HG02852 (cell line): ENCODE results near the gene SGPL1.
A peak's percentile ranks its signal among the peaks of the same experiment; 100 is the strongest.

Experiments
- ATAC-seq: cut with Tn5 transposase; IDR thresholded peaks from one replicate; pipeline ENCODE4 v1.9.1; 2021; ENCODE audit warnings: mild to moderate bottlenecking, moderate library complexity; ENCODE audit not compliant: unreplicated experiment

The SGPL1 gene

GRCh38 chr10:70879207-70879606 lies 63.5 kb downstream of the SGPL1 start:
- ATAC-seq = no peak

- ATAC-seq = no peak
These were observed 64.4 kb downstream of the SGPL1 start for GRCh38 chr10:70880077-70880534.

- no peak for ATAC-seq
These were observed 69.0 kb downstream of the SGPL1 start for GRCh38 chr10:70884741-70885140.

- ATAC-seq = no peak
These were observed 69.7 kb downstream of the SGPL1 start for GRCh38 chr10:70885481-70885880.

- ATAC-seq = no peak
These were observed 70.5 kb downstream of the SGPL1 start for GRCh38 chr10:70885931-70886903.

GRCh38 chr10:70886921-70887665 lies 71.3 kb downstream of the SGPL1 start:
- no peak for ATAC-seq

GRCh38 chr10:70887804-70888800 lies 72.4 kb downstream of the SGPL1 start, which contains the start of gene PCBD1:
Gene PCBD1, minus strand, starts transcription at chr10:70888565. Its CDS starts 32 bp downstream, at chr10:70888533.
- ATAC-seq = peak; percentile 85

- ATAC-seq = no peak
These were observed 73.5 kb downstream of the SGPL1 start for GRCh38 chr10:70889291-70889690.

GRCh38 chr10:70890917-70891431 lies 75.2 kb downstream of the SGPL1 start:
- no peak for ATAC-seq

GRCh38 chr10:70891627-70892026 lies 75.9 kb downstream of the SGPL1 start:
- ATAC-seq = no peak

GRCh38 chr10:70892631-70893030 lies 76.9 kb downstream of the SGPL1 start:
- ATAC-seq = no peak

- ATAC-seq = no peak
These were observed 77.7 kb downstream of the SGPL1 start for GRCh38 chr10:70893227-70894006.

- ATAC-seq = no peak
These were observed 78.7 kb downstream of the SGPL1 start for GRCh38 chr10:70894416-70894815.

- ATAC-seq = no peak
These were observed 80.8 kb downstream of the SGPL1 start for GRCh38 chr10:70896551-70896950.

- no peak for ATAC-seq
These were observed 82.9 kb downstream of the SGPL1 start for GRCh38 chr10:70898687-70899086.

- ATAC-seq = no peak
These were observed 83.3 kb downstream of the SGPL1 start for GRCh38 chr10:70899096-70899495.

- no peak for ATAC-seq
These were observed 85.6 kb downstream of the SGPL1 start for GRCh38 chr10:70901276-70901878.

- ATAC-seq = no peak
These were observed 87.0 kb downstream of the SGPL1 start for GRCh38 chr10:70902661-70903261.
